BE2C (cell line): ENCODE results near the gene FBN1.

ENCODE experiments used
- DNase-seq: peaks from one replicate; pipeline ENCODE4 v3.0.0-alpha.2; 2020
- H3K27me3 ChIP-seq: fragments of 250-450 bp; sonication (Bioruptor Pico); 2 replicates; pipeline ENCODE4 v1.5.1; 2020; ENCODE audit warnings: mild to moderate bottlenecking
- H3K36me3 ChIP-seq: fragments of 250-450 bp; sonication (Bioruptor Pico); 2 replicates; pipeline ENCODE4 v1.5.1; 2020; ENCODE audit warnings: mild to moderate bottlenecking
- H3K4me1 ChIP-seq: fragments of 250-450 bp; sonication (Bioruptor Pico); 2 replicates; pipeline ENCODE4 v1.5.1; 2020
- H3K4me3 ChIP-seq: 2 replicates; pipeline ENCODE4 v1.5.1; 2011; ENCODE audit warnings: low read depth, low read length
- H3K9me3 ChIP-seq: fragments of 250-450 bp; sonication (Bioruptor Pico); 2 replicates; pipeline ENCODE4 v1.5.1; 2020
- CTCF ChIP-seq: IDR thresholded peaks from 2 replicates; pipeline ENCODE4 v1.5.1; 2012; ENCODE audit warnings: mild to moderate bottlenecking, low read depth, low read length

Gene FBN1

GRCh38 chr15:48550822-48551525 is 94.5 kb downstream of the FBN1 start:
- Histone ChIP-seq H3K27me3 (no peaks in the 10 kb centered on the region), H3K4me1 (peaks cover 3% of the 10 kb centered on the region; the same call in 1 of the 2 replicates)

GRCh38 chr15:48548455-48548854 is 97.1 kb downstream of the FBN1 start:
- H3K4me1 ChIP-seq: no peaks in the 10 kb centered on the region
- H3K4me3 ChIP-seq: no peak overlapping the region
- no peak for TF ChIP-seq CTCF
- H3K9me3 ChIP-seq: no peaks in the 10 kb centered on the region; the same call in 1 of the 2 replicates
- H3K36me3 ChIP-seq: no peaks in the 10 kb centered on the region
- no peaks in the 10 kb centered on the region for H3K27me3 ChIP-seq
- no peak for DNase-seq

More at GRCh38 chr15:48550822-48551525, 94.5 kb downstream of the FBN1 start:
- TF ChIP-seq CTCF: no peak
- Histone ChIP-seq H3K36me3 (no peaks in the 10 kb centered on the region), H3K9me3 (no peaks in the 10 kb centered on the region; the same call in 1 of the 2 replicates), H3K4me3 (no peak overlapping the region)
- no peak for DNase-seq

- H3K4me1 ChIP-seq: no peaks in the 10 kb centered on the region
- TF ChIP-seq CTCF: no peak
- no peak for DNase-seq
Observed at GRCh38 chr15:48547286-48547685, 98.2 kb downstream of the FBN1 start.

GRCh38 chr15:48546296-48546695 is 99.2 kb downstream of the FBN1 start:
- Histone ChIP-seq H3K36me3 (no peaks in the 10 kb centered on the region), H3K4me3 (no peak overlapping the region), H3K27me3 (no peaks in the 10 kb centered on the region), H3K9me3 (no peaks in the 10 kb centered on the region), H3K4me1 (no peaks in the 10 kb centered on the region)
- DNase-seq: no peak
- TF ChIP-seq CTCF: no peak

More at GRCh38 chr15:48547286-48547685, 98.2 kb downstream of the FBN1 start:
- H3K36me3 ChIP-seq: no peaks in the 10 kb centered on the region
- no peaks in the 10 kb centered on the region for H3K9me3 ChIP-seq
- no peaks in the 10 kb centered on the region for H3K27me3 ChIP-seq
- H3K4me3 ChIP-seq: no peak overlapping the region

- Histone ChIP-seq H3K4me3 (no peak overlapping the region), H3K4me1 (no peaks in the 10 kb centered on the region), H3K9me3 (no peaks in the 10 kb centered on the region), H3K36me3 (no peaks in the 10 kb centered on the region), H3K27me3 (no peaks in the 10 kb centered on the region)
- DNase-seq: no peak
- TF ChIP-seq CTCF: no peak
Observed at GRCh38 chr15:48544778-48545177, 100.7 kb downstream of the FBN1 start.
